Adrenal gland (tissue), 12 donors: ENCODE data around the gene STIP1. TPM values are rescaled to one million over a fixed set of nuclear protein-coding genes. Genes with fewer than 3 reads are reported as not detected.

Experiments used
- DNase-seq, 7 donors: peaks; one replicate each; pipeline ENCODE4 v3.0.0-alpha.2; 2019 to 2020
- H3K27ac ChIP-seq, 5 donors: fragments of 200-600 bp; sonication (generic) in 4 of 5; 1 replicate in 3 of 5; 2 replicates in 2 of 5; pipeline versions ENCODE4 v1.5.1 to v1.8.0; 2016 to 2020; ENCODE audit warnings: mild to moderate bottlenecking in 1 of 5
- H3K27me3 ChIP-seq: fragments of 200-600 bp; 2 replicates; pipeline ENCODE4 v1.8.0; 2021
- H3K36me3 ChIP-seq, 2 donors: fragments of 200-600 bp; replicated peaks in 1 of 2; 1 replicate in 1 of 2; 2 replicates in 1 of 2; pipeline versions ENCODE4 v1.5.1 to v1.8.0; 2018 to 2022
- H3K4me1 ChIP-seq, 2 donors: fragments of 200-600 bp; replicated peaks in 1 of 2; 1 replicate in 1 of 2; 2 replicates in 1 of 2; pipeline versions ENCODE4 v1.5.1 to v1.8.0; 2018 to 2021
- H3K4me3 ChIP-seq, 4 donors: fragments of 200-600 bp; sonication (generic) in 3 of 4; one replicate each; pipeline ENCODE4 v1.5.1; 2016 to 2018
- H3K9me3 ChIP-seq, 3 donors: fragments of 200-600 bp; sonication (generic) in 1 of 3; replicated peaks in 1 of 3; 1 replicate in 2 of 3; 2 replicates in 1 of 3; pipeline versions ENCODE4 v1.5.1 to v1.8.0; 2016 to 2021
- POLR2A ChIP-seq, 2 donors: fragments of 450-650 bp; IDR thresholded peaks; one replicate each; pipeline ENCODE4 v1.6.1; 2017; ENCODE audit warnings: antibody characterized with exemption in 2 of 2, mild to moderate bottlenecking in 2 of 2, moderate library complexity in 1 of 2
- WGBS, 4 donors: extraction: QIAGEN DNeasy Blood & Tissue Kit in 2 of 4; methylation state at CpG; one replicate each; pipeline versions ENCODE4 v1.1.5 to v1.1.7; 2013 to 2017; 5-methylcytosine and 5-hydroxymethylcytosine counted together
- intact Hi-C, 2 donors: fragments of 100-400 bp; cut with DNase I; formaldehyde crosslinking; loops; one replicate each; pipeline versions ENCODE4 v1.14.1 to v1.15.0; 2022 to 2023
- polyA plus RNA-seq, 3 donors: library from polyadenylated mRNA; stranded (reverse); fragments of 200-250 nt in 2 of 3; fragments of 350-450 nt in 1 of 3; fragmentation: Illumina TruSeq in 1 of 3; extraction: RNeasy Lipid Tissue Mini Kit (QIAGEN cat#74804) in 1 of 3; gene quantifications; one replicate each; pipeline ENCODE4 v1.2.3, GENCODE V29; 2013 to 2014
- total RNA-seq, 9 donors: library from RNA; depleted of rRNA in 4 of 9; stranded (reverse); fragments of >200 nt in 4 of 9; fragments of 120-200 nt in 1 of 9; fragmentation: NEBNext Ultra II Directional in 1 of 9; extraction: Animal tissue kit (Norgen Biotek cat#: 25700) in 1 of 9; gene quantifications; one replicate each; pipeline versions ENCODE4 v1.1.0 to v1.2.4, GENCODE V29; 2013 to 2023
- TF ChIP-seq, protein P1 (sequence below), 6 experiments: fragments of 450-650 bp in 4 of 6; fragments of 200-600 bp in 2 of 6; sonication (generic) in 1 of 6; IDR thresholded peaks; 1 replicate in 5 of 6; 2 replicates in 1 of 6; pipeline versions ENCODE4 v1.5.1 to v1.8.0; 2016 to 2021; ENCODE audit warnings: antibody characterized with exemption in 6 of 6, mild to moderate bottlenecking in 2 of 6, moderate library complexity in 1 of 6
- donor health status: healthy with polysubstance abuse.
- donor health status: Bipolar disorder and iron deficiency.
- donor health status: DM: yes; HTN: yes; CAD: no.
- donor health status: DM: no; HTN: no; CAD: no.
- donor health status: DM: no; HTN: no; CAD: no.
- donor health status: DM: yes; HTN: yes; CAD: no.

STIP1 gene
- total and polyA plus RNA-seq, 12 donors, result 82.1 to 523 (median 183) TPM

GRCh38 chr11:64247729-64248531 is 62.0 kb downstream of the STIP1 start:
- H3K4me1 ChIP-seq, result peaks cover 32 to 44% of the 10 kb centered on the region in 2 donors
- peak overlapping the region in 4 of 5 donors; percentile 68 to 90 (median 87) for H3K27ac ChIP-seq
- intact Hi-C loops, result no loop called here
- H3K9me3 ChIP-seq, result no peaks in the 10 kb centered on the region
- no peaks in the 10 kb centered on the region for H3K27me3 ChIP-seq
- no peak for TF ChIP-seq POLR2A (IDR thresholded peaks at IDR 0.05)
- TF ChIP-seq, protein P1, sequence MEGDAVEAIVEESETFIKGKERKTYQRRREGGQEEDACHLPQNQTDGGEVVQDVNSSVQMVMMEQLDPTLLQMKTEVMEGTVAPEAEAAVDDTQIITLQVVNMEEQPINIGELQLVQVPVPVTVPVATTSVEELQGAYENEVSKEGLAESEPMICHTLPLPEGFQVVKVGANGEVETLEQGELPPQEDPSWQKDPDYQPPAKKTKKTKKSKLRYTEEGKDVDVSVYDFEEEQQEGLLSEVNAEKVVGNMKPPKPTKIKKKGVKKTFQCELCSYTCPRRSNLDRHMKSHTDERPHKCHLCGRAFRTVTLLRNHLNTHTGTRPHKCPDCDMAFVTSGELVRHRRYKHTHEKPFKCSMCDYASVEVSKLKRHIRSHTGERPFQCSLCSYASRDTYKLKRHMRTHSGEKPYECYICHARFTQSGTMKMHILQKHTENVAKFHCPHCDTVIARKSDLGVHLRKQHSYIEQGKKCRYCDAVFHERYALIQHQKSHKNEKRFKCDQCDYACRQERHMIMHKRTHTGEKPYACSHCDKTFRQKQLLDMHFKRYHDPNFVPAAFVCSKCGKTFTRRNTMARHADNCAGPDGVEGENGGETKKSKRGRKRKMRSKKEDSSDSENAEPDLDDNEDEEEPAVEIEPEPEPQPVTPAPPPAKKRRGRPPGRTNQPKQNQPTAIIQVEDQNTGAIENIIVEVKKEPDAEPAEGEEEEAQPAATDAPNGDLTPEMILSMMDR (IDR thresholded peaks at IDR 0.05), result no peak
- WGBS, 4 donors, result 33 to 44% (median 41%) methylated on average over 28 to 31 of the region's 31 CpGs
- peak overlapping the region in 2 of 4 donors; percentile 72 to 82 for H3K4me3 ChIP-seq
- H3K36me3 ChIP-seq, result peaks cover 0 to 12% of the 10 kb centered on the region in 2 donors
- DNase-seq, result peak in 2 of 7 donors; percentile 32 to 33

GRCh38 chr11:64248578-64248977 is 62.6 kb downstream of the STIP1 start:
- peaks cover 0 to 7% of the 10 kb centered on the region in 2 donors for H3K36me3 ChIP-seq
- H3K27me3 ChIP-seq, result no peaks in the 10 kb centered on the region
- intact Hi-C loops, result no loop called here
- H3K4me3 ChIP-seq, result no peak overlapping the region
- 64 to 80% (median 75%) methylated on average over 4 to 7 of the region's 7 CpGs for WGBS, 4 donors
- TF ChIP-seq POLR2A (IDR thresholded peaks at IDR 0.05), result no peak
- TF ChIP-seq, protein P1 (IDR thresholded peaks at IDR 0.05), result no peak
- DNase-seq, result peak in 1 of 7 donors; percentile 17
- peaks cover 37 to 45% of the 10 kb centered on the region in 2 donors for H3K4me1 ChIP-seq
- H3K9me3 ChIP-seq, result no peaks in the 10 kb centered on the region
- H3K27ac ChIP-seq, result no peak overlapping the region

DNA sequence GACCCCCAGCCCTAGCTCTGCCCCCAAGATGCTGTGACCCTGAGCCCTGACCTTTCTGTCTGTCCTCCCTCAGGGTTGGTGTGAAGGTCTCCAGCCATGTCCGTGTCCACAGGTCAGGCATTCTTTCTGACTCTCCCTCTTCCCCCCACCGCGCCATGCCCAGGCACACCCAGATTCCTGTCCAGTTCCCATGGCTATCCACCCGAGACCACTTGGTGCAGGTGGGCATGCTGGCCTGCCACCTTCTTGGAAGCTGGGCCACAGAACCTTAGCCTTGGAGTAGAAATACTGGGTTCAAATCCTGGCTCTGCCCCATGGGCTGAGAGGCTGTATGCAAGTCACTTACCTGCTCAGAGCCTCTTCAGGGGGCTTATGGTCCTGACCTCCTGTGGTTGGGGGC is 63.1 kb downstream of the STIP1 start:
- Histone ChIP-seq H3K27me3 (no peaks in the 10 kb centered on the region), H3K4me3 (no peak overlapping the region), H3K4me1 (peaks cover 40 to 49% of the 10 kb centered on the region in 2 donors), H3K27ac (no peak overlapping the region), H3K9me3 (no peaks in the 10 kb centered on the region), H3K36me3 (peaks cover 0 to 4% of the 10 kb centered on the region in 2 donors)
- intact Hi-C loops, result no loop called here
- no peak for DNase-seq
- TF ChIP-seq, protein P1 (IDR thresholded peaks at IDR 0.05), result no peak
- no peak for TF ChIP-seq POLR2A (IDR thresholded peaks at IDR 0.05)
- 60 to 90% (median 86%) methylated on average over 1 to 4 of the region's 4 CpGs for whole genome bisulfite sequencing, 4 donors

DNA sequence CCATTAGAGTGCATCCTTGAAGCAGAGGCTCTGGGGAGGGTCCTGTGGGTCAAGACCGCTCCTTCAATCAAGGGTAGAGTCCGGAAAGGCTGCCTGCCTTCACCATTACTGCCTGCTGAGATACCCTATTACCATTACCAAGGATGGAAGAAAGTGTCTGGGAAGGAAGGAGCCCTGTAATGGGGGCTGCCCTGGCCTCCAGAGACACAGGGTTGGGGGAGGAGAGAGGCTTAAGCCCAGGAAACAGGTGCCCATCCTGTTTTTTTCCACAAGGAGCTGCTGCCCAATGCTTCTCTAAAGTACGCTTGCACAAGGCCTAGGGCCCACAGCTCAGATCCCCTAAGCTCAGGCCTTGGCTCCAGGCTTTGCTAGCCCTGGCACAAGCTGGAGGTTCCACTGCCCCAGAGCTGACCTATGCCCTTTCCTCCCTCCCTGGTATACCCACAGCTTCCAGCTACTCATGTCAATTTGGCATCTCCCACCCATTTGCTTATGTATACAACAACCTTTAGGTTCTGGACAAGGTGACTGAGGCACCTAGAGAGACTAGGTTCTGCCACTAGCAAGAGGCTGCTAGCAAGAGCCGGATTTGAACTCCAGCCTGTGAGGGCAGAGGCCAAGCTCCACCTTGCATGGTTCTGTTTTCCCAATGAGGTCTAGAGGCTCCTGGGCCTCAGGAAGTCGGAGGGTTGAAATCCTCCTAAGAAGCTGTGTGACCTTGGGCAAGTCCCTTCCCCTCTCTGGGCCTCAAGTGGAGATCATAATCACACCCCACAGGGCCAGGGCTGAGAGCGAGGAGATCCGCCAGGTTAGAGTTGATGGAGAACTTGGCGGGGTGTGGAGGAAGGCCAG is 63.8 kb downstream of the STIP1 start:
- Histone ChIP-seq H3K27ac (no peak overlapping the region), H3K4me1 (peaks cover 40 to 48% of the 10 kb centered on the region in 2 donors), H3K4me3 (no peak overlapping the region), H3K9me3 (no peaks in the 10 kb centered on the region), H3K27me3 (no peaks in the 10 kb centered on the region), H3K36me3 (peaks cover 0 to 4% of the 10 kb centered on the region in 2 donors)
- intact Hi-C loops, result no loop called here
- 83 to 95% (median 87%) methylated on average over 4 to 8 of the region's 8 CpGs for WGBS, 4 donors
- TF ChIP-seq, protein P1 (IDR thresholded peaks at IDR 0.05), result no peak
- no peak for TF ChIP-seq POLR2A (IDR thresholded peaks at IDR 0.05)
- DNase-seq, result no peak
